T-cell (primary cell): Measurements from ENCODE around the gene CDRT4. TPM values are rescaled to one million over a fixed set of nuclear protein-coding genes. Genes with fewer than 3 reads are reported as not detected.

Experiments
- ATAC-seq, 4 experiments: fragments of 200-7000 bp in 3 of 4; fragments of 150-1000 bp in 1 of 4; cut with Tn5 transposase; replicated peaks in 1 of 4; 1 replicate in 3 of 4; 2 replicates in 1 of 4; pipeline ENCODE4 v1.10.0; 2021; ENCODE audit warnings: moderate library complexity in 3 of 4, mild to moderate bottlenecking in 2 of 4, moderate number of reproducible peaks in 1 of 4
- CTCF ChIA-PET, 2 donors: fragments of 300-600 bp; sonication (Branson Sonifier 250); formaldehyde crosslinking; loops; one replicate each; lab custom pipeline; 2022; ENCODE audit warnings: antibody characterized with exemption in 2 of 2; lab: Charles Lee
- POLR2A ChIA-PET, 2 donors: fragments of 300-600 bp; sonication (Branson Sonifier 250); formaldehyde crosslinking; loops; one replicate each; lab custom pipeline; 2022; ENCODE audit warnings: antibody characterized with exemption in 2 of 2; lab: Charles Lee
- DNase-seq, 35 experiments: peaks; one replicate each; pipeline versions ENCODE4 v3.0.0 to v3.0.0-alpha.2; 2013 to 2023
- H3K27ac ChIP-seq: one replicate; pipeline ENCODE4 v1.5.1; 2013; ENCODE audit warnings: low read length
- H3K27me3 ChIP-seq, 2 experiments: replicated peaks in 1 of 2; 1 replicate in 1 of 2; 2 replicates in 1 of 2; pipeline versions ENCODE4 v1.6.1 to v1.7.0; 2013; ENCODE audit warnings: low read length in 1 of 2, mixed read lengths in 1 of 2; ENCODE audit not compliant: control insufficient read depth in 2 of 2, insufficient read depth in 2 of 2; ENCODE audit errors: extremely low read depth in 1 of 2
- H3K36me3 ChIP-seq, 2 donors: 1 replicate in 1 of 2; 2 replicates in 1 of 2; pipeline versions ENCODE4 v1.6.1 to v1.7.0; 2013; ENCODE audit warnings: low read length in 1 of 2; ENCODE audit not compliant: control insufficient read depth in 2 of 2, insufficient read depth in 1 of 2; ENCODE audit errors: extremely low read depth in 1 of 2
- H3K4me1 ChIP-seq, 2 experiments: 1 replicate in 1 of 2; 2 replicates in 1 of 2; pipeline versions ENCODE4 v1.6.1 to v1.7.0; 2013; ENCODE audit warnings: low read length in 2 of 2, mixed read lengths in 1 of 2; ENCODE audit not compliant: insufficient read depth in 2 of 2, control insufficient read depth in 1 of 2; ENCODE audit errors: extremely low read depth in 1 of 2
- H3K4me3 ChIP-seq, 2 donors: 1 replicate in 1 of 2; 2 replicates in 1 of 2; pipeline versions ENCODE4 v1.5.1 to v1.7.0; 2013; ENCODE audit warnings: mild to moderate bottlenecking in 2 of 2, low read length in 1 of 2, moderate library complexity in 1 of 2; ENCODE audit not compliant: control insufficient read depth in 1 of 2; ENCODE audit errors: extremely low read depth in 1 of 2
- H3K9me3 ChIP-seq: 2 replicates; pipeline ENCODE4 v1.7.0; 2013
- H3K27ac Mint-ChIP-seq, 2 donors: one replicate each; pipeline ENCODE4 v1.8.0; 2020 to 2021; ENCODE audit warnings: mild to moderate bottlenecking in 2 of 2, mixed read lengths in 2 of 2
- H3K27me3 Mint-ChIP-seq, 2 donors: one replicate each; pipeline ENCODE4 v1.8.0; 2021 to 2022; ENCODE audit warnings: mixed read lengths in 2 of 2
- H3K36me3 Mint-ChIP-seq: one replicate; pipeline ENCODE4 v1.8.0; 2021; ENCODE audit warnings: mixed read lengths
- H3K4me1 Mint-ChIP-seq, 3 donors: one replicate each; pipeline ENCODE4 v1.8.0; 2020 to 2022; ENCODE audit warnings: mixed read lengths in 3 of 3, mild to moderate bottlenecking in 1 of 3
- H3K4me3 Mint-ChIP-seq, 3 donors: one replicate each; pipeline ENCODE4 v1.8.0; 2020 to 2022; ENCODE audit warnings: mild to moderate bottlenecking in 3 of 3, mixed read lengths in 3 of 3, moderate library complexity in 3 of 3
- H3K9me3 Mint-ChIP-seq, 3 donors: one replicate each; pipeline ENCODE4 v1.8.0; 2020 to 2022; ENCODE audit warnings: mixed read lengths in 3 of 3
- whole genome bisulfite sequencing: methylation state at CpG from one replicate; pipeline ENCODE4 v1.1.5; 2013; ENCODE audit warnings: missing lambda C conversion rate; ENCODE audit not compliant: insufficient coverage; 5-methylcytosine and 5-hydroxymethylcytosine counted together
- total RNA-seq, 35 experiments: library from RNA in 6 of 35; stranded (reverse) in 6 of 35; fragments of 120-200 nt in 1 of 35; gene quantifications; one replicate each; pipeline versions ENCODE4 v1.2.1 to v1.2.4 and lab custom pipeline; 2013 to 2026

Gene CDRT4
- total RNA-seq, 5 donors from 2014 or later (not counting 1 experiment from before 2014, with no cell fraction given), result 4.7 to 10.0 (median 9.0) TPM

- no peaks in the 10 kb centered on the region for H3K27me3 ChIP-seq
- peaks cover 10 to 21% of the 10 kb centered on the region in 2 donors for H3K36me3 ChIP-seq
- Mint-ChIP-seq H3K4me3 (no peak overlapping the region), H3K27me3 (no peaks in the 10 kb centered on the region), H3K27ac (no peak overlapping the region), H3K9me3 (no peaks in the 10 kb centered on the region), H3K4me1 (no peaks in the 10 kb centered on the region), H3K36me3 (peaks cover 53% of the 10 kb centered on the region)
- WGBS, result no CpG with 5 or more reads among the region's 2 CpGs
- H3K4me3 ChIP-seq, result no peak overlapping the region
- H3K9me3 ChIP-seq, result no peaks in the 10 kb centered on the region
- no peak for ATAC-seq
- ChIA-PET CTCF (interaction anchor here (0.7 to 1.2 kb wide), 3 partner anchors 8 to 275 kb away, joined by 3 to 7 read pairs (median 3); no protein-coding TSS in a partner anchor), POLR2A (no interaction called here)
- no peak overlapping the region for H3K27ac ChIP-seq
- no peaks in the 10 kb centered on the region for H3K4me1 ChIP-seq
- DNase-seq, result no peak
Measured at GRCh38 chr17:15511142-15511541, 43.7 kb upstream of the CDRT4 start.

GRCh38 chr17:15510361-15510760, 42.9 kb upstream of the CDRT4 start:
- Histone ChIP-seq H3K4me1 (no peaks in the 10 kb centered on the region), H3K4me3 (no peak overlapping the region), H3K27me3 (no peaks in the 10 kb centered on the region), H3K27ac (no peak overlapping the region), H3K36me3 (peaks cover 7 to 15% of the 10 kb centered on the region in 2 donors), H3K9me3 (no peaks in the 10 kb centered on the region)
- peaks cover 45% of the 10 kb centered on the region for H3K36me3 Mint-ChIP-seq
- ChIA-PET CTCF (no interaction called here), POLR2A (no interaction called here)
- H3K27ac Mint-ChIP-seq, result no peak overlapping the region
- H3K4me3 Mint-ChIP-seq, result no peak overlapping the region
- H3K27me3 Mint-ChIP-seq, result no peaks in the 10 kb centered on the region
- ATAC-seq (no peak), DNase-seq (no peak)
- H3K9me3 Mint-ChIP-seq, result no peaks in the 10 kb centered on the region
- no CpG with 5 or more reads among the region's 3 CpGs for WGBS
- no peaks in the 10 kb centered on the region for H3K4me1 Mint-ChIP-seq

GRCh38 chr17:15509095-15509494, 41.7 kb upstream of the CDRT4 start:
- Mint-ChIP-seq H3K27me3 (no peaks in the 10 kb centered on the region), H3K4me3 (no peak overlapping the region), H3K36me3 (peaks cover 40% of the 10 kb centered on the region), H3K4me1 (no peaks in the 10 kb centered on the region), H3K27ac (no peak overlapping the region), H3K9me3 (no peaks in the 10 kb centered on the region)
- Histone ChIP-seq H3K27ac (no peak overlapping the region), H3K4me1 (no peaks in the 10 kb centered on the region), H3K9me3 (no peaks in the 10 kb centered on the region), H3K27me3 (no peaks in the 10 kb centered on the region), H3K4me3 (no peak overlapping the region), H3K36me3 (peaks cover 3 to 7% of the 10 kb centered on the region in 2 donors)
- no peak for DNase-seq
- POLR2A ChIA-PET, result no interaction called here
- WGBS, result 100% methylated on average over 3 of the region's 5 CpGs
- ATAC-seq, result no peak
- CTCF ChIA-PET, result interaction anchor here in 1 of 2 donors (1.1 kb wide), 1 partner anchor 256 kb away, joined by 3 read pairs; no protein-coding TSS in a partner anchor

GRCh38 chr17:15508466-15508865, 41.0 kb upstream of the CDRT4 start:
- Histone ChIP-seq H3K27me3 (no peaks in the 10 kb centered on the region), H3K27ac (no peak overlapping the region), H3K36me3 (peaks cover 3 to 7% of the 10 kb centered on the region in 2 donors), H3K4me3 (no peak overlapping the region), H3K4me1 (no peaks in the 10 kb centered on the region), H3K9me3 (no peaks in the 10 kb centered on the region)
- CTCF ChIA-PET, result interaction anchor here in 1 of 2 donors (1.1 kb wide), 1 partner anchor 255 kb away, joined by 3 read pairs; no protein-coding TSS in a partner anchor
- DNase-seq, result no peak
- H3K4me3 Mint-ChIP-seq, result no peak overlapping the region
- H3K9me3 Mint-ChIP-seq, result no peaks in the 10 kb centered on the region
- POLR2A ChIA-PET, result no interaction called here
- 67% methylated on average over 3 of the region's 7 CpGs for WGBS
- H3K36me3 Mint-ChIP-seq, result peaks cover 38% of the 10 kb centered on the region
- ATAC-seq, result no peak
- no peak overlapping the region for H3K27ac Mint-ChIP-seq
- H3K4me1 Mint-ChIP-seq, result peaks cover 3% of the 10 kb centered on the region in 3 donors
- no peaks in the 10 kb centered on the region for H3K27me3 Mint-ChIP-seq

GRCh38 chr17:15507896-15508295, 40.5 kb upstream of the CDRT4 start:
- Mint-ChIP-seq H3K9me3 (no peaks in the 10 kb centered on the region), H3K4me1 (peaks cover 8 to 9% (median 9%) of the 10 kb centered on the region in 3 donors), H3K4me3 (no peak overlapping the region), H3K27ac (no peak overlapping the region), H3K36me3 (peaks cover 38% of the 10 kb centered on the region), H3K27me3 (no peaks in the 10 kb centered on the region)
- DNase-seq, result no peak
- no peaks in the 10 kb centered on the region for H3K9me3 ChIP-seq
- CTCF ChIA-PET, result no interaction called here
- H3K36me3 ChIP-seq, result peaks cover 3 to 7% of the 10 kb centered on the region in 2 donors
- 86% methylated on average over 3 of the region's 3 CpGs for WGBS
- no peaks in the 10 kb centered on the region for H3K27me3 ChIP-seq
- H3K4me1 ChIP-seq, result peaks cover 0 to 4% of the 10 kb centered on the region in 2 experiments
- POLR2A ChIA-PET, result no interaction called here
- no peak overlapping the region for H3K27ac ChIP-seq
- H3K4me3 ChIP-seq, result no peak overlapping the region
- ATAC-seq, result no peak

GRCh38 chr17:15507001-15507400, 39.6 kb upstream of the CDRT4 start:
- Mint-ChIP-seq H3K27me3 (no peaks in the 10 kb centered on the region), H3K4me3 (no peak overlapping the region), H3K27ac (no peak overlapping the region), H3K9me3 (no peaks in the 10 kb centered on the region), H3K36me3 (peaks cover 39% of the 10 kb centered on the region), H3K4me1 (peaks cover 12 to 14% (median 12%) of the 10 kb centered on the region in 3 donors)
- Histone ChIP-seq H3K27ac (no peak overlapping the region), H3K27me3 (no peaks in the 10 kb centered on the region), H3K9me3 (no peaks in the 10 kb centered on the region), H3K4me1 (peaks cover 0 to 11% of the 10 kb centered on the region in 2 experiments), H3K4me3 (no peak overlapping the region), H3K36me3 (peaks cover 1 to 7% of the 10 kb centered on the region in 2 donors)
- CTCF ChIA-PET, result interaction anchor here in 1 of 2 donors (0.6 kb wide), 1 partner anchor 29 kb away, joined by 3 read pairs; no protein-coding TSS in a partner anchor
- no peak for ATAC-seq
- 97% methylated on average over 7 of the region's 9 CpGs for WGBS
- POLR2A ChIA-PET, result no interaction called here
- no peak for DNase-seq
